ENCODE results near the gene TSPAN6.

Gene TSPAN6

GRCh38 chrX:100636321-100636991 lies at the start of gene TSPAN6:
TSPAN6 (minus strand) TSS chrX:100636806; CDS start chrX:100636694, 112 bp downstream.
- DNase-seq (ENCODE audit: low spot score): peak; percentile 73

- no peak for DNase-seq (ENCODE audit: low spot score)
These were observed 49.3 kb upstream of the TSPAN6 start for GRCh38 chrX:100685997-100686305.

- peak; percentile 59 for DNase-seq (ENCODE audit: low spot score)
These were observed 48.8 kb upstream of the TSPAN6 start for GRCh38 chrX:100685284-100685996.

- no peak for DNase-seq (ENCODE audit: low spot score)
These were observed 46.3 kb upstream of the TSPAN6 start for GRCh38 chrX:100682939-100683338.

GRCh38 chrX:100681599-100681998 lies 45.0 kb upstream of the TSPAN6 start:
- no peak for DNase-seq (ENCODE audit: low spot score)

- no peak for DNase-seq (ENCODE audit: low spot score)
These were observed 44.1 kb upstream of the TSPAN6 start for GRCh38 chrX:100680756-100681155.

GRCh38 chrX:100677611-100678181 lies 41.1 kb upstream of the TSPAN6 start:
- no peak for DNase-seq (ENCODE audit: low spot score)

- no peak for DNase-seq (ENCODE audit: low spot score)
These were observed 38.1 kb upstream of the TSPAN6 start for GRCh38 chrX:100674705-100675104.

- no peak for DNase-seq (ENCODE audit: low spot score)
These were observed 36.9 kb upstream of the TSPAN6 start for GRCh38 chrX:100673397-100673953.

- DNase-seq (ENCODE audit: low spot score): no peak
These were observed 36.4 kb upstream of the TSPAN6 start for GRCh38 chrX:100672966-100673365.

- DNase-seq (ENCODE audit: low spot score): no peak
These were observed 27.0 kb upstream of the TSPAN6 start for GRCh38 chrX:100663642-100664041.

- DNase-seq (ENCODE audit: low spot score): no peak
These were observed 26.2 kb upstream of the TSPAN6 start for GRCh38 chrX:100662796-100663195.

GRCh38 chrX:100662170-100662569 lies 25.6 kb upstream of the TSPAN6 start:
- no peak for DNase-seq (ENCODE audit: low spot score)

GRCh38 chrX:100659431-100660137 lies 23.0 kb upstream of the TSPAN6 start:
- DNase-seq (ENCODE audit: low spot score): no peak

- no peak for DNase-seq (ENCODE audit: low spot score)
These were observed 22.4 kb upstream of the TSPAN6 start for GRCh38 chrX:100658941-100659381.

- DNase-seq (ENCODE audit: low spot score): no peak
These were observed 17.7 kb upstream of the TSPAN6 start for GRCh38 chrX:100654261-100654660.

GRCh38 chrX:100652266-100652665 lies 15.7 kb upstream of the TSPAN6 start:
- no peak for DNase-seq (ENCODE audit: low spot score)

GRCh38 chrX:100650841-100651240 lies 14.2 kb upstream of the TSPAN6 start:
- DNase-seq (ENCODE audit: low spot score): no peak

GRCh38 chrX:100649550-100650356 lies 13.1 kb upstream of the TSPAN6 start:
- no peak for DNase-seq (ENCODE audit: low spot score)

GRCh38 chrX:100648458-100649417 lies 12.1 kb upstream of the TSPAN6 start:
- no peak for DNase-seq (ENCODE audit: low spot score)
